Stromal cell of bone marrow (primary cell): ENCODE measurements around the gene MLN.

ENCODE experiments used
- DNase-seq: peaks from one replicate; pipeline ENCODE4 v3.0.0-alpha.2; 2012; ENCODE audit warnings: low read depth

Gene MLN

GRCh38 chr6:33788694-33789549 is 14.9 kb downstream of the MLN start, which contains the start of gene LEMD2:
TSS of gene LEMD2 (minus strand) at chr6:33789130. CDS start at chr6:33789116, 14 bp downstream.
- peak; percentile 90 for DNase-seq

GRCh38 chr6:33787954-33788693 is 15.7 kb downstream of the MLN start:
- peak; percentile 66 for DNase-seq

- no peak for DNase-seq
These were observed 16.4 kb downstream of the MLN start for GRCh38 chr6:33787346-33787953.

GRCh38 chr6:33786736-33787135 is 17.1 kb downstream of the MLN start:
- DNase-seq: no peak

GRCh38 chr6:33785778-33786177 is 18.0 kb downstream of the MLN start:
- DNase-seq: no peak

GRCh38 chr6:33784787-33785186 is 19.0 kb downstream of the MLN start:
- DNase-seq: no peak

GRCh38 chr6:33783781-33784520 is 19.9 kb downstream of the MLN start:
- no peak for DNase-seq

- DNase-seq: no peak
These were observed 21.2 kb downstream of the MLN start for GRCh38 chr6:33782561-33782960.

GRCh38 chr6:33781131-33781975 is 22.4 kb downstream of the MLN start:
- DNase-seq: no peak

- DNase-seq: no peak
These were observed 23.9 kb downstream of the MLN start for GRCh38 chr6:33779895-33780294.

- DNase-seq: no peak
These were observed 24.5 kb downstream of the MLN start for GRCh38 chr6:33779290-33779689.

- DNase-seq: no peak
These were observed 25.2 kb downstream of the MLN start for GRCh38 chr6:33778444-33779121.

GRCh38 chr6:33777398-33778388 is 26.1 kb downstream of the MLN start:
- DNase-seq: no peak

- DNase-seq: no peak
These were observed 27.0 kb downstream of the MLN start for GRCh38 chr6:33776764-33777163.

- no peak for DNase-seq
These were observed 27.6 kb downstream of the MLN start for GRCh38 chr6:33776186-33776585.

GRCh38 chr6:33774774-33775173 is 29.0 kb downstream of the MLN start:
- DNase-seq: no peak

- no peak for DNase-seq
These were observed 30.8 kb downstream of the MLN start for GRCh38 chr6:33772902-33773472.

- no peak for DNase-seq
These were observed 31.5 kb downstream of the MLN start for GRCh38 chr6:33772082-33772830.
